ENCODE results near the gene SPEN. TPM values are rescaled to one million over a fixed set of nuclear protein-coding genes. Genes with fewer than 3 reads are reported as not detected.

The SPEN gene
- total and polyA plus RNA-seq, 9 of the 15 experiments (the other 6 are each of a cell fraction or from before 2014, with no cell fraction given): 5.7 to 87.5 (median 27.2) TPM

GRCh38 chr1:15953791-15954241, 106.3 kb downstream of the SPEN start (continued):
- TF ChIP-seq RNF219 (CRISPR knock-in tag; IDR thresholded peaks at IDR 0.05) (no peak), ZNF239 (CRISPR knock-in tag; IDR thresholded peaks at IDR 0.05) (no peak), NEUROD1 (IDR thresholded peaks at IDR 0.05; ENCODE audit: borderline replicate concordance, low read depth, low read length, partially characterized antibody) (no peak), ZNF592 (IDR thresholded peaks at IDR 0.05) (peak; percentile 68; the same call in 1 of the 2 replicates), HOXB6 (CRISPR knock-in tag; IDR thresholded peaks at IDR 0.05; ENCODE audit: borderline replicate concordance) (no peak), ZNF354B (CRISPR knock-in tag; IDR thresholded peaks at IDR 0.05) (0 out of 2 replicates have a peak, but pooled peaks have one; percentile 36), STAT5B (CRISPR knock-in tag; IDR thresholded peaks at IDR 0.05) (no peak), KDM4B (IDR thresholded peaks at IDR 0.05; ENCODE audit: borderline replicate concordance in 2 of 2, low read depth in 1 of 2) (no peak), SMAD4 (CRISPR knock-in tag; conservative IDR thresholded peaks at IDR 0.05) (no peak), HMG20A (CRISPR knock-in tag; conservative IDR thresholded peaks at IDR 0.05) (no peak)
- TF ChIP-seq, protein P1, sequence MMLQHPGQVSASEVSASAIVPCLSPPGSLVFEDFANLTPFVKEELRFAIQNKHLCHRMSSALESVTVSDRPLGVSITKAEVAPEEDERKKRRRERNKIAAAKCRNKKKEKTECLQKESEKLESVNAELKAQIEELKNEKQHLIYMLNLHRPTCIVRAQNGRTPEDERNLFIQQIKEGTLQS (IDR thresholded peaks at IDR 0.05): no peak
- TF ChIP-seq, protein P1 (CRISPR knock-in tag; conservative IDR thresholded peaks at IDR 0.05): no peak
- TF ChIP-seq, protein P2, sequence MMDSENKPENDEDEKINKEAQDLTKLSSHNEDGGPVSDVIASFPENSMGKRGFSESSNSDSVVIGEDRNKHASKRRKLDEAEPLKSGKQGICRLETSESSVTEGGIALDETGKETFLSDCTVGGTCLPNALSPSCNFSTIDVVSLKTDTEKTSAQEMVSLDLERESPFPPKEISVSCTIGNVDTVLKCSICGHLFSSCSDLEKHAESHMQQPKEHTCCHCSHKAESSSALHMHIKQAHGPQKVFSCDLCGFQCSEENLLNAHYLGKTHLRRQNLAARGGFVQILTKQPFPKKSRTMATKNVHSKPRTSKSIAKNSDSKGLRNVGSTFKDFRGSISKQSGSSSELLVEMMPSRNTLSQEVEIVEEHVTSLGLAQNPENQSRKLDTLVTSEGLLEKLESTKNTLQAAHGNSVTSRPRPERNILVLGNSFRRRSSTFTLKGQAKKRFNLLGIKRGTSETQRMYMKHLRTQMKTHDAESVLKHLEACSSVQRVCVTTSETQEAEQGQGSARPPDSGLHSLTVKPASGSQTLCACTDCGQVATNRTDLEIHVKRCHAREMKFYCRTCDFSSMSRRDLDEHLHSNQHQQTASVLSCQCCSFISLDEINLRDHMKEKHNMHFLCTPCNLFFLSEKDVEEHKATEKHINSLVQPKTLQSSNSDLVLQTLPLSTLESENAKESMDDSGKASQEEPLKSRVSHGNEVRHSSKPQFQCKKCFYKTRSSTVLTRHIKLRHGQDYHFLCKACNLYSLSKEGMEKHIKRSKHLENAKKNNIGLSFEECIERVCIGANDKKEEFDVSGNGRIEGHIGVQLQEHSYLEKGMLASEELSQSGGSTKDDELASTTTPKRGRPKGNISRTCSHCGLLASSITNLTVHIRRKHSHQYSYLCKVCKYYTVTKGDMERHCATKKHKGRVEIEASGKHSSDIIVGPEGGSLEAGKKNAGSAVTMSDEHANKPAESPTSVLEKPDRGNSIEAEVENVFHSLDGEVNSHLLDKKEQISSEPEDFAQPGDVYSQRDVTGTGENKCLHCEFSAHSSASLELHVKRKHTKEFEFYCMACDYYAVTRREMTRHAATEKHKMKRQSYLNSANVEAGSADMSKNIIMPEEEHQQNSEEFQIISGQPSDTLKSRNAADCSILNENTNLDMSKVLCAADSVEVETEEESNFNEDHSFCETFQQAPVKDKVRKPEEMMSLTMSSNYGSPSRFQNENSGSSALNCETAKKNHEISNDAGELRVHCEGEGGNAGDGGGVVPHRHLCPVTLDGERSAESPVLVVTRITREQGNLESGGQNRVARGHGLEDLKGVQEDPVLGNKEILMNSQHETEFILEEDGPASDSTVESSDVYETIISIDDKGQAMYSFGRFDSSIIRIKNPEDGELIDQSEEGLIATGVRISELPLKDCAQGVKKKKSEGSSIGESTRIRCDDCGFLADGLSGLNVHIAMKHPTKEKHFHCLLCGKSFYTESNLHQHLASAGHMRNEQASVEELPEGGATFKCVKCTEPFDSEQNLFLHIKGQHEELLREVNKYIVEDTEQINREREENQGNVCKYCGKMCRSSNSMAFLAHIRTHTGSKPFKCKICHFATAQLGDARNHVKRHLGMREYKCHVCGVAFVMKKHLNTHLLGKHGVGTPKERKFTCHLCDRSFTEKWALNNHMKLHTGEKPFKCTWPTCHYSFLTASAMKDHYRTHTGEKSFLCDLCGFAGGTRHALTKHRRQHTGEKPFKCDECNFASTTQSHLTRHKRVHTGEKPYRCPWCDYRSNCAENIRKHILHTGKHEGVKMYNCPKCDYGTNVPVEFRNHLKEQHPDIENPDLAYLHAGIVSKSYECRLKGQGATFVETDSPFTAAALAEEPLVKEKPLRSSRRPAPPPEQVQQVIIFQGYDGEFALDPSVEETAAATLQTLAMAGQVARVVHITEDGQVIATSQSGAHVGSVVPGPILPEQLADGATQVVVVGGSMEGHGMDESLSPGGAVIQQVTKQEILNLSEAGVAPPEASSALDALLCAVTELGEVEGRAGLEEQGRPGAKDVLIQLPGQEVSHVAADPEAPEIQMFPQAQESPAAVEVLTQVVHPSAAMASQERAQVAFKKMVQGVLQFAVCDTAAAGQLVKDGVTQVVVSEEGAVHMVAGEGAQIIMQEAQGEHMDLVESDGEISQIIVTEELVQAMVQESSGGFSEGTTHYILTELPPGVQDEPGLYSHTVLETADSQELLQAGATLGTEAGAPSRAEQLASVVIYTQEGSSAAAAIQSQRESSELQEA (IDR thresholded peaks at IDR 0.05; ENCODE audit: low read depth): no peak

All from K562 (cell line).